BLaER1 treated with 17β-estradiol and CSF1 and Interleukin-3, amounts not matched to agents 10 nM and 100 nM (cell line): ENCODE data around the gene MAP2K5.

Experiments
- H3K27ac ChIP-seq, 11 experiments: shearing (Covaris generic); formaldehyde crosslinking; 2 replicates each; pipeline ENCODE4 v1.8.1; 2022
- H3K27me3 ChIP-seq, 11 experiments: shearing (Covaris generic); formaldehyde crosslinking; 2 replicates each; pipeline ENCODE4 v1.8.1; 2022
- H3K36me3 ChIP-seq, 11 experiments: shearing (Covaris generic); formaldehyde crosslinking; 2 replicates each; pipeline ENCODE4 v1.8.1; 2022
- H3K4me1 ChIP-seq, 10 experiments: shearing (Covaris generic); formaldehyde crosslinking; 2 replicates each; pipeline ENCODE4 v1.8.1; 2022
- H3K4me2 ChIP-seq, 11 experiments: shearing (Covaris generic); formaldehyde crosslinking; 2 replicates each; pipeline ENCODE4 v1.8.1; 2022
- H3K4me3 ChIP-seq, 10 experiments: shearing (Covaris generic); formaldehyde crosslinking; 2 replicates each; pipeline ENCODE4 v1.8.1; 2022
- H3K9ac ChIP-seq, 11 experiments: shearing (Covaris generic); formaldehyde crosslinking; 2 replicates each; pipeline ENCODE4 v1.8.1; 2022
- H3K9me3 ChIP-seq, 11 experiments: shearing (Covaris generic); formaldehyde crosslinking; replicated peaks in 1 of 11; 2 replicates each; pipeline ENCODE4 v1.8.1; 2022
- H4K20me1 ChIP-seq, 11 experiments: shearing (Covaris generic); formaldehyde crosslinking; 2 replicates each; pipeline ENCODE4 v1.8.1; 2022
- Cebpa-rat ChIP-seq, 11 experiments: shearing (Covaris generic); IDR thresholded peaks; 2 replicates each; pipeline ENCODE4 v1.8.1; 2022

Gene MAP2K5

GRCh38 chr15:67839929-67840748 is 297.6 kb downstream of the MAP2K5 start, which contains the start of gene RNU6-1:
TSS of gene RNU6-1 (minus strand) at chr15:67840045.
- Histone ChIP-seq H3K9ac (peak within 1 kb of the TSS; percentile 88 to 94 (median 91)), H4K20me1 (peaks cover 0 to 11% (median 10%) of the 10 kb centered on the region in 11 experiments; a peak in 11 of 22 replicates), H3K4me3 (peak within 1 kb of the TSS; percentile 64 to 87 (median 82)), H3K9me3 (no peaks in the 10 kb centered on the region), H3K27me3 (peaks cover 29 to 40% (median 38%) of the 10 kb centered on the region in 11 experiments), H3K4me1 (peaks cover 32 to 59% (median 38%) of the 10 kb centered on the region in 10 experiments), H3K36me3 (no peaks in the 10 kb centered on the region), H3K27ac (peak within 1 kb of the TSS; percentile 79 to 93 (median 89)), H3K4me2 (peak within 1 kb of the TSS; percentile 80 to 98 (median 96))
- TF ChIP-seq Cebpa-rat (IDR thresholded peaks at IDR 0.05) = no peak

- H3K4me1 ChIP-seq = peaks cover 24 to 51% (median 30%) of the 10 kb centered on the region in 10 experiments
- H3K4me2 ChIP-seq = peak overlapping the region; percentile 80 to 98 (median 95)
- no peaks in the 10 kb centered on the region for H3K36me3 ChIP-seq
These were observed 298.4 kb downstream of the MAP2K5 start for GRCh38 chr15:67840749-67841512.

GRCh38 chr15:67841513-67841762 is 298.9 kb downstream of the MAP2K5 start:
- Histone ChIP-seq H4K20me1 (no peaks in the 10 kb centered on the region), H3K4me1 (peaks cover 22 to 46% (median 27%) of the 10 kb centered on the region in 10 experiments), H3K4me3 (peak overlapping the region; percentile 64 to 87 (median 82)), H3K36me3 (no peaks in the 10 kb centered on the region), H3K9me3 (no peaks in the 10 kb centered on the region), H3K9ac (peak overlapping the region; percentile 88 to 94 (median 91); a peak in 21 of 22 replicates), H3K27ac (peak overlapping the region in 5 of 11 experiments; percentile 89 to 93 (median 93); a peak in 6 of 22 replicates), H3K4me2 (peak overlapping the region; percentile 80 to 98 (median 95)), H3K27me3 (peaks cover 16 to 27% (median 25%) of the 10 kb centered on the region in 11 experiments)
- no peak for TF ChIP-seq Cebpa-rat (IDR thresholded peaks at IDR 0.05)

More at GRCh38 chr15:67840749-67841512, 298.4 kb downstream of the MAP2K5 start:
- Histone ChIP-seq H4K20me1 (peaks cover 0 to 3% (median 2%) of the 10 kb centered on the region in 11 experiments; a peak in 10 of 22 replicates), H3K9ac (peak overlapping the region; percentile 88 to 94 (median 91)), H3K27me3 (peaks cover 21 to 32% (median 30%) of the 10 kb centered on the region in 11 experiments), H3K27ac (peak overlapping the region; percentile 79 to 93 (median 89)), H3K9me3 (no peaks in the 10 kb centered on the region), H3K4me3 (peak overlapping the region; percentile 64 to 87 (median 82))
- no peak for TF ChIP-seq Cebpa-rat (IDR thresholded peaks at IDR 0.05)

- H3K4me1 ChIP-seq = peaks cover 19 to 46% (median 26%) of the 10 kb centered on the region in 10 experiments
- TF ChIP-seq Cebpa-rat (IDR thresholded peaks at IDR 0.05) = no peak
- H3K27ac ChIP-seq = no peak overlapping the region
- peaks cover 7 to 11% (median 8%) of the 10 kb centered on the region in 11 experiments; a peak in 21 of 22 replicates for H3K27me3 ChIP-seq
- peak overlapping the region in 6 of 11 experiments; percentile 3 to 27 (median 12); a peak in 5 of 22 replicates for H3K4me2 ChIP-seq
- no peaks in the 10 kb centered on the region for H3K9me3 ChIP-seq
- H3K4me3 ChIP-seq = no peak overlapping the region
- H3K36me3 ChIP-seq = no peaks in the 10 kb centered on the region
- H4K20me1 ChIP-seq = no peaks in the 10 kb centered on the region
- no peak overlapping the region for H3K9ac ChIP-seq
These were observed 300.6 kb downstream of the MAP2K5 start for GRCh38 chr15:67843092-67843501.

GRCh38 chr15:67843571-67844387 is 301.3 kb downstream of the MAP2K5 start:
- Histone ChIP-seq H3K4me3 (no peak overlapping the region), H3K9ac (no peak overlapping the region), H3K36me3 (no peaks in the 10 kb centered on the region), H3K4me1 (peaks cover 12 to 46% (median 22%) of the 10 kb centered on the region in 10 experiments), H3K27ac (no peak overlapping the region), H3K9me3 (peaks cover 0 to 2% (median 0%) of the 10 kb centered on the region in 11 experiments; a peak in 1 of 22 replicates), H3K27me3 (peaks cover 0 to 4% (median 1%) of the 10 kb centered on the region in 11 experiments; a peak in 14 of 22 replicates), H4K20me1 (no peaks in the 10 kb centered on the region), H3K4me2 (peak overlapping the region in 2 of 11 experiments; percentile 7 to 27; a peak in 1 of 22 replicates)
- TF ChIP-seq Cebpa-rat (IDR thresholded peaks at IDR 0.05) = no peak

GRCh38 chr15:67845974-67846373 is 303.5 kb downstream of the MAP2K5 start:
- Histone ChIP-seq H3K9ac (no peak overlapping the region), H3K9me3 (peaks cover under 1 to 13% (median 10%) of the 10 kb centered on the region in 11 experiments; a peak in 16 of 22 replicates), H3K36me3 (no peaks in the 10 kb centered on the region), H4K20me1 (no peaks in the 10 kb centered on the region), H3K4me3 (no peak overlapping the region), H3K27me3 (no peaks in the 10 kb centered on the region), H3K4me1 (peaks cover 15 to 48% (median 26%) of the 10 kb centered on the region in 10 experiments), H3K4me2 (no peak overlapping the region), H3K27ac (no peak overlapping the region)
- TF ChIP-seq Cebpa-rat (IDR thresholded peaks at IDR 0.05) = no peak

- Histone ChIP-seq H3K4me2 (no peak overlapping the region), H3K27me3 (no peaks in the 10 kb centered on the region)
- no peak for TF ChIP-seq Cebpa-rat (IDR thresholded peaks at IDR 0.05)
These were observed 307.0 kb downstream of the MAP2K5 start for GRCh38 chr15:67849538-67849937.

GRCh38 chr15:67850336-67850735 is 307.8 kb downstream of the MAP2K5 start:
- H3K27me3 ChIP-seq = no peaks in the 10 kb centered on the region
- no peaks in the 10 kb centered on the region for H4K20me1 ChIP-seq
- H3K36me3 ChIP-seq = no peaks in the 10 kb centered on the region
- no peak overlapping the region for H3K9ac ChIP-seq
- no peak for TF ChIP-seq Cebpa-rat (IDR thresholded peaks at IDR 0.05)
- H3K4me3 ChIP-seq = no peak overlapping the region
- H3K4me2 ChIP-seq = peak overlapping the region; percentile 27 to 78 (median 39); a peak in 21 of 22 replicates
- peak overlapping the region in 5 of 11 experiments; percentile 18 to 58 (median 49); a peak in 7 of 22 replicates for H3K27ac ChIP-seq
- H3K9me3 ChIP-seq = peaks cover 9 to 29% (median 11%) of the 10 kb centered on the region in 11 experiments; a peak in 19 of 22 replicates
- H3K4me1 ChIP-seq = peaks cover 11 to 45% (median 20%) of the 10 kb centered on the region in 10 experiments

More at GRCh38 chr15:67849538-67849937, 307.0 kb downstream of the MAP2K5 start:
- Histone ChIP-seq H3K4me1 (peaks cover 10 to 42% (median 19%) of the 10 kb centered on the region in 10 experiments), H3K4me3 (no peak overlapping the region), H3K36me3 (no peaks in the 10 kb centered on the region), H4K20me1 (no peaks in the 10 kb centered on the region), H3K9me3 (peaks cover 9 to 29% (median 11%) of the 10 kb centered on the region in 11 experiments; a peak in 19 of 22 replicates), H3K9ac (no peak overlapping the region), H3K27ac (no peak overlapping the region)
